HCT116 (cell line): ENCODE results near the gene RILPL1. TPM values are rescaled to one million over a fixed set of nuclear protein-coding genes. Genes with fewer than 3 reads are reported as not detected.

ENCODE experiments used
- ATAC-seq: fragments of 200-7000 bp; cut with Tn5 transposase; 2 replicates; pipeline ENCODE4 v1.9.1; 2020; ENCODE audit warnings: mild to moderate bottlenecking, moderate library complexity
- BruUV-seq: library from RNA; stranded (reverse); fragments of 400-500 nt; replicated peaks from 2 replicates; lab custom pipeline; 2021; lab: Mats Ljungman, UMichigan
- CTCF ChIA-PET: fragments of 300-600 bp; sonication (Branson Sonifier 250); formaldehyde crosslinking; loops from one replicate; lab custom pipeline; 2021; ENCODE audit warnings: antibody characterized with exemption; lab: Charles Lee
- POLR2A ChIA-PET: fragments of 300-600, 350-600 bp; sonication (Branson Sonifier 250); formaldehyde crosslinking; loops from one replicate; lab custom pipeline; 2021; ENCODE audit warnings: antibody characterized with exemption; lab: Charles Lee
- RAD21 ChIA-PET, 2 experiments: fragments of 300-600 bp; sonication (Branson Sonifier 250); formaldehyde crosslinking; loops; one replicate each; lab custom pipeline; 2023; ENCODE audit warnings: low total read pairs in 2 of 2; ENCODE audit not compliant: uncharacterized antibody in 2 of 2, unreplicated experiment in 2 of 2, low non-redundant PET in 1 of 2; lab: Charles Lee
- DNase-seq: peaks from one replicate; pipeline ENCODE4 v3.0.0-alpha.2; 2010; ENCODE audit warnings: low read depth, low spot score
- H2AFZ ChIP-seq: fragments of 200-600 bp; shearing (Covaris generic), sonication (generic); 2 replicates; pipeline ENCODE4 v1.6.1; 2017; ENCODE audit warnings: low read depth, mixed run types, mixed read lengths, antibody characterized with exemption, low read length; ENCODE audit not compliant: poor library complexity, severe bottlenecking
- H3K27ac ChIP-seq: 2 replicates; pipeline ENCODE4 v1.5.1; 2012; ENCODE audit warnings: low read depth, low read length
- H3K27me3 ChIP-seq: fragments of 200-600 bp; sonication (generic); 2 replicates; pipeline ENCODE4 v1.6.1; 2016; ENCODE audit warnings: mixed run types, low read length, mixed read lengths; ENCODE audit not compliant: insufficient read depth
- H3K36me3 ChIP-seq, 2 experiments: fragments of 200-500 bp in 1 of 2; fragments of 200-600 bp in 1 of 2; sonication (Bioruptor generic) in 1 of 2; sonication (generic) in 1 of 2; 2 replicates each; pipeline versions ENCODE4 v1.5.1 to v1.6.1; 2014 to 2016; ENCODE audit warnings: low read length in 2 of 2, inconsistent platforms in 1 of 2, mixed read lengths in 1 of 2, mixed run types in 1 of 2; ENCODE audit not compliant: insufficient read depth in 2 of 2, control insufficient read depth in 1 of 2
- H3K4me1 ChIP-seq, 2 experiments: fragments of 200-600 bp in 1 of 2; sonication (generic) in 1 of 2; 2 replicates each; pipeline versions ENCODE4 v1.5.1 to v1.6.1; 2012 to 2017; ENCODE audit warnings: low read length in 2 of 2, inconsistent platforms in 1 of 2, mild to moderate bottlenecking in 1 of 2, mixed read lengths in 1 of 2, mixed run types in 1 of 2, moderate library complexity in 1 of 2; ENCODE audit not compliant: insufficient read depth in 2 of 2, control insufficient read depth in 1 of 2
- H3K4me2 ChIP-seq: fragments of 200-600 bp; sonication (generic); 2 replicates; pipeline ENCODE4 v1.6.1; 2017; ENCODE audit warnings: mixed run types, low read length, mixed read lengths
- H3K4me3 ChIP-seq, 2 experiments: fragments of 200-600 bp in 1 of 2; sonication (generic) in 1 of 2; replicated peaks in 1 of 2; 2 replicates each; pipeline ENCODE4 v1.5.1; 2011 to 2016; ENCODE audit warnings: low read length in 2 of 2, control low read depth in 1 of 2, low read depth in 1 of 2, mild to moderate bottlenecking in 1 of 2, mixed read lengths in 1 of 2, mixed run types in 1 of 2
- H3K79me2 ChIP-seq: fragments of 200-600 bp; sonication (generic); 2 replicates; pipeline ENCODE4 v1.6.1; 2017; ENCODE audit warnings: mild to moderate bottlenecking, mixed run types, low read length, moderate library complexity, mixed read lengths; ENCODE audit not compliant: insufficient read depth
- H3K9ac ChIP-seq: fragments of 200-600 bp; sonication (generic); 2 replicates; pipeline ENCODE4 v1.6.1; 2016; ENCODE audit warnings: low read length, mixed read lengths
- H3K9me2 ChIP-seq: fragments of 200-600 bp; sonication (generic), shearing (Covaris generic); 2 replicates; pipeline ENCODE4 v1.6.1; 2017; ENCODE audit warnings: mixed run types, mild to moderate bottlenecking, moderate library complexity; ENCODE audit not compliant: insufficient read depth
- H3K9me3 ChIP-seq, 2 experiments: fragments of 200-500 bp in 1 of 2; fragments of 200-600 bp in 1 of 2; sonication (Bioruptor generic) in 1 of 2; sonication (generic) in 1 of 2; 2 replicates each; pipeline ENCODE4 v1.6.1; 2014 to 2017; ENCODE audit warnings: low read length in 2 of 2, mixed read lengths in 2 of 2, inconsistent platforms in 1 of 2, low read depth in 1 of 2, mild to moderate bottlenecking in 1 of 2, mixed run types in 1 of 2, moderate library complexity in 1 of 2; ENCODE audit not compliant: control insufficient read depth in 1 of 2, insufficient read depth in 1 of 2
- H4K20me1 ChIP-seq: fragments of 200-600 bp; sonication (generic), shearing (Covaris generic); 2 replicates; pipeline ENCODE4 v1.6.1; 2017; ENCODE audit warnings: mixed run types, mild to moderate bottlenecking, moderate library complexity; ENCODE audit not compliant: insufficient read depth
- CBX3 ChIP-seq: IDR thresholded peaks from 2 replicates; pipeline ENCODE4 v1.6.1; 2012; ENCODE audit warnings: low read depth
- CEBPB ChIP-seq: IDR thresholded peaks from 2 replicates; pipeline ENCODE4 v1.6.1; 2012; ENCODE audit warnings: low read depth
- CTCF ChIP-seq, 3 experiments: fragments of 200-600 bp in 1 of 3; sonication (generic) in 1 of 3; IDR thresholded peaks in 2 of 3; conservative IDR thresholded peaks in 1 of 3; 2 replicates each; pipeline ENCODE4 v1.5.1; 2012 to 2017; ENCODE audit warnings: low read depth in 2 of 3, low read length in 2 of 3, antibody characterized with exemption in 1 of 3, borderline replicate concordance in 1 of 3, control low read depth in 1 of 3, mild to moderate bottlenecking in 1 of 3, mixed read lengths in 1 of 3, mixed run types in 1 of 3, moderate library complexity in 1 of 3; ENCODE audit not compliant: insufficient read depth in 1 of 3
- EGR1 ChIP-seq: IDR thresholded peaks from 2 replicates; pipeline ENCODE4 v1.6.1; 2012; ENCODE audit warnings: low read depth
- ELF1 ChIP-seq: IDR thresholded peaks from 2 replicates; pipeline ENCODE4 v1.6.1; 2012; ENCODE audit warnings: low read depth, borderline replicate concordance
- EZH2 ChIP-seq: fragments of 200-600 bp; sonication (generic); IDR thresholded peaks from 2 replicates; pipeline ENCODE4 v1.6.1; 2017; ENCODE audit warnings: antibody characterized with exemption, mixed run types
- EZH2phosphoT487 ChIP-seq: fragments of 200-600 bp; IDR thresholded peaks from 2 replicates; pipeline ENCODE4 v1.6.1; 2018; ENCODE audit warnings: antibody characterized with exemption, borderline replicate concordance
- FOSL1 ChIP-seq: IDR thresholded peaks from 2 replicates; pipeline ENCODE4 v1.6.1; 2012; ENCODE audit warnings: low read depth
- JUND ChIP-seq: IDR thresholded peaks from 2 replicates; pipeline ENCODE4 v1.6.1; 2012
- MAX ChIP-seq: IDR thresholded peaks from 2 replicates; pipeline ENCODE4 v1.6.1; 2012
- POLR2AphosphoS5 ChIP-seq: IDR thresholded peaks from 2 replicates; pipeline ENCODE4 v1.6.1; 2011; ENCODE audit warnings: mild to moderate bottlenecking, low read depth, low read length, moderate library complexity
- RAD21 ChIP-seq: IDR thresholded peaks from 2 replicates; pipeline ENCODE4 v1.6.1; 2012; ENCODE audit warnings: low read depth, mild to moderate bottlenecking
- SIN3A ChIP-seq: IDR thresholded peaks from 2 replicates; pipeline ENCODE4 v1.6.1; 2012; ENCODE audit warnings: low read depth
- SP1 ChIP-seq: IDR thresholded peaks from 2 replicates; pipeline ENCODE4 v1.6.1; 2012; ENCODE audit warnings: low read depth
- SRF ChIP-seq: IDR thresholded peaks from 2 replicates; pipeline ENCODE4 v1.6.1; 2012; ENCODE audit warnings: low read depth
- TCF7L2 ChIP-seq: IDR thresholded peaks from 2 replicates; pipeline ENCODE4 v1.7.0; 2011; ENCODE audit warnings: borderline replicate concordance, inconsistent platforms; ENCODE audit not compliant: insufficient read depth, insufficient read length; ENCODE audit errors: extremely low read depth
- ZNF274 ChIP-seq: fragments of 200-500 bp; sonication (Bioruptor generic); IDR thresholded peaks from 2 replicates; pipeline ENCODE4 v1.6.1; 2014; ENCODE audit warnings: mild to moderate bottlenecking, low read depth, low read length, inconsistent platforms
- intact Hi-C: fragments of 100-400 bp; cut with micrococcal nuclease; formaldehyde crosslinking; loops from 2 replicates; pipeline ENCODE4 v1.10.0; 2022
- total RNA-seq: library from RNA; stranded (reverse); gene quantifications from one replicate; pipeline ENCODE4 v1.2.1, GENCODE V29; 2021; ENCODE audit not compliant: unreplicated experiment
- TF ChIP-seq, protein P1 (sequence below): IDR thresholded peaks from 2 replicates; pipeline ENCODE4 v1.6.1; 2011; ENCODE audit warnings: mild to moderate bottlenecking, low read length, moderate library complexity; ENCODE audit not compliant: insufficient replicate concordance; ENCODE audit errors: extremely low read depth
- TF ChIP-seq, protein P2 (sequence below): IDR thresholded peaks from 2 replicates; pipeline ENCODE4 v1.6.1; 2012; ENCODE audit warnings: low read depth

RILPL1 gene
- total RNA-seq, 1 experiment from 2014 or later = 11.8 TPM

- H3K9ac ChIP-seq = no peak overlapping the region
- H3K4me1 ChIP-seq = peaks cover 7 to 19% of the 10 kb centered on the region in 2 experiments; a peak in 3 of 4 replicates
- intact Hi-C loops = loop anchor here (5.0 kb wide), 1 partner anchor 53 kb away; the partner anchor contains the start of gene TMED2
- TF ChIP-seq RAD21 (no peak), SP1 (no peak), TCF7L2 (no peak), SIN3A (no peak), POLR2AphosphoS5 (no peak), ZNF274 (no peak), MAX (no peak), EZH2phosphoT487 (no peak), CTCF (IDR thresholded peaks at IDR 0.05 in 2 of 3, conservative IDR thresholded peaks at IDR 0.05 in 1 of 3; ENCODE audit: borderline replicate concordance in 1 of 3, insufficient read depth in 1 of 3, low read depth in 2 of 3, low read length in 2 of 3) (no peak), SRF (no peak), CBX3 (no peak), JUND (no peak), ELF1 (no peak), EGR1 (no peak), FOSL1 (no peak), EZH2 (no peak), CEBPB (no peak)
- TF ChIP-seq, protein P1, sequence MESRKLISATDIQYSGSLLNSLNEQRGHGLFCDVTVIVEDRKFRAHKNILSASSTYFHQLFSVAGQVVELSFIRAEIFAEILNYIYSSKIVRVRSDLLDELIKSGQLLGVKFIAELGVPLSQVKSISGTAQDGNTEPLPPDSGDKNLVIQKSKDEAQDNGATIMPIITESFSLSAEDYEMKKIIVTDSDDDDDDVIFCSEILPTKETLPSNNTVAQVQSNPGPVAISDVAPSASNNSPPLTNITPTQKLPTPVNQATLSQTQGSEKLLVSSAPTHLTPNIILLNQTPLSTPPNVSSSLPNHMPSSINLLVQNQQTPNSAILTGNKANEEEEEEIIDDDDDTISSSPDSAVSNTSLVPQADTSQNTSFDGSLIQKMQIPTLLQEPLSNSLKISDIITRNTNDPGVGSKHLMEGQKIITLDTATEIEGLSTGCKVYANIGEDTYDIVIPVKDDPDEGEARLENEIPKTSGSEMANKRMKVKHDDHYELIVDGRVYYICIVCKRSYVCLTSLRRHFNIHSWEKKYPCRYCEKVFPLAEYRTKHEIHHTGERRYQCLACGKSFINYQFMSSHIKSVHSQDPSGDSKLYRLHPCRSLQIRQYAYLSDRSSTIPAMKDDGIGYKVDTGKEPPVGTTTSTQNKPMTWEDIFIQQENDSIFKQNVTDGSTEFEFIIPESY = no peak
- TF ChIP-seq, protein P2, sequence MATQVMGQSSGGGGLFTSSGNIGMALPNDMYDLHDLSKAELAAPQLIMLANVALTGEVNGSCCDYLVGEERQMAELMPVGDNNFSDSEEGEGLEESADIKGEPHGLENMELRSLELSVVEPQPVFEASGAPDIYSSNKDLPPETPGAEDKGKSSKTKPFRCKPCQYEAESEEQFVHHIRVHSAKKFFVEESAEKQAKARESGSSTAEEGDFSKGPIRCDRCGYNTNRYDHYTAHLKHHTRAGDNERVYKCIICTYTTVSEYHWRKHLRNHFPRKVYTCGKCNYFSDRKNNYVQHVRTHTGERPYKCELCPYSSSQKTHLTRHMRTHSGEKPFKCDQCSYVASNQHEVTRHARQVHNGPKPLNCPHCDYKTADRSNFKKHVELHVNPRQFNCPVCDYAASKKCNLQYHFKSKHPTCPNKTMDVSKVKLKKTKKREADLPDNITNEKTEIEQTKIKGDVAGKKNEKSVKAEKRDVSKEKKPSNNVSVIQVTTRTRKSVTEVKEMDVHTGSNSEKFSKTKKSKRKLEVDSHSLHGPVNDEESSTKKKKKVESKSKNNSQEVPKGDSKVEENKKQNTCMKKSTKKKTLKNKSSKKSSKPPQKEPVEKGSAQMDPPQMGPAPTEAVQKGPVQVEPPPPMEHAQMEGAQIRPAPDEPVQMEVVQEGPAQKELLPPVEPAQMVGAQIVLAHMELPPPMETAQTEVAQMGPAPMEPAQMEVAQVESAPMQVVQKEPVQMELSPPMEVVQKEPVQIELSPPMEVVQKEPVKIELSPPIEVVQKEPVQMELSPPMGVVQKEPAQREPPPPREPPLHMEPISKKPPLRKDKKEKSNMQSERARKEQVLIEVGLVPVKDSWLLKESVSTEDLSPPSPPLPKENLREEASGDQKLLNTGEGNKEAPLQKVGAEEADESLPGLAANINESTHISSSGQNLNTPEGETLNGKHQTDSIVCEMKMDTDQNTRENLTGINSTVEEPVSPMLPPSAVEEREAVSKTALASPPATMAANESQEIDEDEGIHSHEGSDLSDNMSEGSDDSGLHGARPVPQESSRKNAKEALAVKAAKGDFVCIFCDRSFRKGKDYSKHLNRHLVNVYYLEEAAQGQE = no peak
- POLR2A ChIA-PET = no interaction called here
- peaks cover 23% of the 10 kb centered on the region for H3K79me2 ChIP-seq
- H2AFZ ChIP-seq = no peak overlapping the region
- H3K27me3 ChIP-seq = no peaks in the 10 kb centered on the region
- H3K9me3 ChIP-seq = no peaks in the 10 kb centered on the region
- no peak overlapping the region for H3K4me3 ChIP-seq
- no peak overlapping the region for H3K4me2 ChIP-seq
- H3K9me2 ChIP-seq = no peaks in the 10 kb centered on the region
- CTCF ChIA-PET = no interaction called here
- RAD21 ChIA-PET = no interaction called here
- H3K36me3 ChIP-seq = peaks cover 0 to 8% of the 10 kb centered on the region in 2 experiments; a peak in 2 of 4 replicates
- DNase-seq (no peak), ATAC-seq (no peak)
- no peak overlapping the region for H3K27ac ChIP-seq
- H4K20me1 ChIP-seq = no peaks in the 10 kb centered on the region
- BruUV-seq = no TSS peak
Observed at GRCh38 chr12:123529686-123530085, 3.8 kb downstream of the RILPL1 start.
